ENCODE data around the gene DNLZ. TPM values are rescaled to one million over a fixed set of nuclear protein-coding genes. Genes with fewer than 3 reads are reported as not detected.

Gene DNLZ
- total and polyA plus RNA-seq, 2 donors (not counting 1 experiment from before 2014, with no cell fraction given) = 23.0 to 42.0 TPM

- H3K4me1 Mint-ChIP-seq = no peaks in the 10 kb centered on the region
- POLR2A ChIA-PET = no interaction called here
- DNase-seq (no peak), ATAC-seq (ENCODE audit: low read depth) (no peak)
- CTCF ChIA-PET = interaction anchor here (0.9 kb wide), 1 partner anchor 13 kb away, joined by 3 read pairs; no protein-coding TSS in a partner anchor
- H4K20me1 ChIP-seq (ENCODE audit: control insufficient read depth, insufficient read depth, low read length, poor library complexity, severe bottlenecking) = no peaks in the 10 kb centered on the region
- intact Hi-C loops (cut with micrococcal nuclease) = no loop called here
- WGBS (ENCODE audit: insufficient coverage) = 96% methylated on average over 25 of the region's 28 CpGs
- H3K36me3 ChIP-seq (replicated peaks in 1 of 2; ENCODE audit: control extremely low read depth in 1 of 2, control insufficient read depth in 1 of 2, extremely low read depth in 1 of 2, insufficient read depth in 2 of 2, low read length in 1 of 2) = peaks cover 0 to 17% of the 10 kb centered on the region in 2 experiments
- no peak overlapping the region for H3K4me3 Mint-ChIP-seq
- H3K4me3 ChIP-seq (ENCODE audit: control extremely low read depth in 1 of 5, extremely low read depth in 1 of 5, insufficient read depth in 1 of 5, low read depth in 2 of 5, low read length in 4 of 5) = no peak overlapping the region
- no peak overlapping the region for H3K27ac Mint-ChIP-seq
- H3K79me2 ChIP-seq (ENCODE audit: control insufficient read depth, insufficient read depth, low read length) = no peaks in the 10 kb centered on the region
- no peaks in the 10 kb centered on the region for H3K9me3 Mint-ChIP-seq (ENCODE audit: insufficient read depth)
- no peaks in the 10 kb centered on the region for H3K9me3 ChIP-seq (ENCODE audit: control extremely low read depth in 1 of 3, control insufficient read depth in 2 of 3, insufficient read depth in 1 of 3, low read length in 2 of 3)
- H3K27me3 ChIP-seq (replicated peaks in 1 of 4; ENCODE audit: control extremely low read depth in 1 of 4, control insufficient read depth in 3 of 4, insufficient read depth in 4 of 4, low read length in 3 of 4) = no peaks in the 10 kb centered on the region
- H3K4me1 ChIP-seq (ENCODE audit: control insufficient read depth in 2 of 2, insufficient read depth in 2 of 2, low read length in 2 of 2) = peaks cover 2 to 3% of the 10 kb centered on the region in 2 donors
- H3K9ac ChIP-seq (ENCODE audit: low read length) = no peak overlapping the region
- H2AFZ ChIP-seq (ENCODE audit: insufficient read depth, low read depth, low read length, poor library complexity, severe bottlenecking) = no peak overlapping the region
- H3K4me2 ChIP-seq (replicated peaks; ENCODE audit: low read depth, low read length, poor library complexity, severe bottlenecking) = no peak overlapping the region
- no peak overlapping the region for H3K27ac ChIP-seq (ENCODE audit: low read length in 2 of 2)
- TF ChIP-seq CTCF (IDR thresholded peaks at IDR 0.05) = no peak
- TF ChIP-seq EZH2 (IDR thresholded peaks at IDR 0.05; ENCODE audit: borderline replicate concordance, insufficient read depth, low read depth, low read length, poor library complexity, severe bottlenecking) = no peak
- no peaks in the 10 kb centered on the region for H3K27me3 Mint-ChIP-seq
Measured at GRCh38 chr9:136378170-136379002, 14.8 kb upstream of the DNLZ start.
